GM11168 (cell line): ENCODE measurements around the gene L3HYPDH.

ENCODE experiments used
- in situ Hi-C: fragments of 300-500 bp; cut with MboI; formaldehyde crosslinking; loops from one replicate; pipeline ENCODE4 v1.12.0; 2022; ENCODE audit warnings: low sequenced_read_pairs; ENCODE audit not compliant: unreplicated experiment

Gene L3HYPDH

GRCh38 chr14:59483819-59484638 lies at the start of gene L3HYPDH, which contains the start of gene JKAMP:
TSS of gene L3HYPDH (minus strand) at chr14:59484408. CDS start at chr14:59484316, 92 bp downstream.
TSS of gene JKAMP (plus strand) at chr14:59484517. CDS start at chr14:59484590, 73 bp downstream.
- in situ Hi-C loops: no loop called here

- in situ Hi-C loops: no loop called here
Measured at GRCh38 chr14:59532419-59532818, 48.2 kb upstream of the L3HYPDH start.

GRCh38 chr14:59530349-59530748 lies 46.1 kb upstream of the L3HYPDH start:
- in situ Hi-C loops: no loop called here

- in situ Hi-C loops: no loop called here
Measured at GRCh38 chr14:59529189-59529588, 45.0 kb upstream of the L3HYPDH start.

GRCh38 chr14:59520224-59520623 lies 36.0 kb upstream of the L3HYPDH start:
- in situ Hi-C loops: no loop called here

- in situ Hi-C loops: no loop called here
Measured at GRCh38 chr14:59511916-59512575, 27.8 kb upstream of the L3HYPDH start.

GRCh38 chr14:59510966-59511365 lies 26.8 kb upstream of the L3HYPDH start:
- in situ Hi-C loops: no loop called here

GRCh38 chr14:59510001-59510400 lies 25.8 kb upstream of the L3HYPDH start:
- in situ Hi-C loops: no loop called here

GRCh38 chr14:59509101-59509500 lies 24.9 kb upstream of the L3HYPDH start:
- in situ Hi-C loops: loop anchor here (5.0 kb wide), 1 partner anchor 43 kb away; no protein-coding TSS in a partner anchor

GRCh38 chr14:59507752-59508103 lies 23.5 kb upstream of the L3HYPDH start:
- in situ Hi-C loops: loop anchor here (5.0 kb wide), 1 partner anchor 45 kb away; no protein-coding TSS in a partner anchor

- in situ Hi-C loops: loop anchor here (5.0 kb wide), 1 partner anchor 45 kb away; no protein-coding TSS in a partner anchor
Measured at GRCh38 chr14:59507063-59507751, 23.0 kb upstream of the L3HYPDH start.

- in situ Hi-C loops: no loop called here
Measured at GRCh38 chr14:59503256-59503655, 19.0 kb upstream of the L3HYPDH start.

GRCh38 chr14:59500732-59501131 lies 16.5 kb upstream of the L3HYPDH start:
- in situ Hi-C loops: no loop called here

GRCh38 chr14:59492384-59492783 lies 8.2 kb upstream of the L3HYPDH start:
- in situ Hi-C loops: no loop called here

- in situ Hi-C loops: no loop called here
Measured at GRCh38 chr14:59490756-59491155, 6.5 kb upstream of the L3HYPDH start.

GRCh38 chr14:59484639-59485175 lies 499 bp upstream of the L3HYPDH start:
- in situ Hi-C loops: no loop called here

- in situ Hi-C loops: no loop called here
Measured at GRCh38 chr14:59483363-59483762, 845 bp downstream of the L3HYPDH start.

GRCh38 chr14:59482541-59483331 lies 1.5 kb downstream of the L3HYPDH start:
- in situ Hi-C loops: no loop called here

GRCh38 chr14:59481871-59482540 lies 2.2 kb downstream of the L3HYPDH start:
- in situ Hi-C loops: no loop called here
